22Rv1 (cell line): ENCODE data around the gene TEK.

ENCODE experiments used
- H3K27ac ChIP-seq: fragments of 450-650 bp; 2 replicates; pipeline ENCODE4 v1.5.1; 2017
- CTCF ChIP-seq: fragments of 450-650 bp; IDR thresholded peaks from 2 replicates; pipeline ENCODE4 v1.5.1; 2017; ENCODE audit warnings: mild to moderate bottlenecking
- ZFX ChIP-seq: fragments of 450-650 bp; IDR thresholded peaks from 2 replicates; pipeline ENCODE4 v1.6.1; 2017; ENCODE audit warnings: antibody characterized with exemption, borderline replicate concordance

The TEK gene

GRCh38 chr9:27142299-27142930 is 33.4 kb downstream of the TEK start:
- H3K27ac ChIP-seq, result no peak overlapping the region
- no peak for TF ChIP-seq ZFX
- no peak for TF ChIP-seq CTCF

GRCh38 chr9:27145143-27145542 is 36.1 kb downstream of the TEK start:
- H3K27ac ChIP-seq, result no peak overlapping the region
- no peak for TF ChIP-seq ZFX
- no peak for TF ChIP-seq CTCF

GRCh38 chr9:27149651-27150050 is 40.6 kb downstream of the TEK start:
- no peak overlapping the region for H3K27ac ChIP-seq
- TF ChIP-seq CTCF (no peak), ZFX (no peak)

GRCh38 chr9:27150746-27151406 is 41.9 kb downstream of the TEK start:
- H3K27ac ChIP-seq, result no peak overlapping the region
- TF ChIP-seq CTCF, result no peak
- TF ChIP-seq ZFX, result no peak

GRCh38 chr9:27151693-27152404 is 42.8 kb downstream of the TEK start:
- TF ChIP-seq CTCF, result no peak
- no peak for TF ChIP-seq ZFX
- H3K27ac ChIP-seq, result no peak overlapping the region

GRCh38 chr9:27152405-27152718 is 43.3 kb downstream of the TEK start:
- no peak overlapping the region for H3K27ac ChIP-seq
- no peak for TF ChIP-seq ZFX
- TF ChIP-seq CTCF, result no peak

GRCh38 chr9:27154908-27155307 is 45.9 kb downstream of the TEK start:
- no peak overlapping the region for H3K27ac ChIP-seq
- TF ChIP-seq ZFX, result no peak
- TF ChIP-seq CTCF, result no peak
